Mesendoderm (in vitro differentiated cells): ENCODE measurements around the gene DMC1.

Source experiments
- DNase-seq: peaks from one replicate; pipeline ENCODE4 v3.0.0; 2013
- H2AK5ac ChIP-seq: 2 replicates; pipeline ENCODE4 v1.6.1; 2013; ENCODE audit warnings: low read length, inconsistent platforms
- H2BK120ac ChIP-seq: 2 replicates; pipeline ENCODE4 v1.6.1; 2013; ENCODE audit warnings: low read depth, mild to moderate bottlenecking, low read length, moderate library complexity, mixed read lengths
- H2BK15ac ChIP-seq: replicated peaks from 2 replicates; pipeline ENCODE4 v1.6.1; 2013; ENCODE audit warnings: low read depth, mild to moderate bottlenecking, moderate library complexity
- H2BK5ac ChIP-seq: 2 replicates; pipeline ENCODE4 v1.6.1; 2013; ENCODE audit warnings: low read length, inconsistent platforms
- H3K18ac ChIP-seq: 2 replicates; pipeline ENCODE4 v1.6.1; 2013; ENCODE audit warnings: mild to moderate bottlenecking, low read length, mixed read lengths
- H3K23ac ChIP-seq: one replicate; pipeline ENCODE4 v1.6.1; 2013; ENCODE audit warnings: low read length
- H3K27ac ChIP-seq: 2 replicates; pipeline ENCODE4 v1.5.1; 2013; ENCODE audit warnings: low read depth, mild to moderate bottlenecking, inconsistent platforms, low read length, moderate library complexity
- H3K27me3 ChIP-seq: 2 replicates; pipeline ENCODE4 v1.6.1; 2013; ENCODE audit warnings: low read length, control low read depth, mild to moderate bottlenecking, inconsistent platforms; ENCODE audit not compliant: insufficient read depth, poor library complexity
- H3K36me3 ChIP-seq: 2 replicates; pipeline ENCODE4 v1.6.1; 2013; ENCODE audit warnings: low read length, inconsistent platforms; ENCODE audit not compliant: control insufficient read depth, insufficient read depth
- H3K4ac ChIP-seq: one replicate; pipeline ENCODE4 v1.6.1; 2013; ENCODE audit warnings: low read depth, mild to moderate bottlenecking, low read length, moderate library complexity
- H3K4me1 ChIP-seq: 2 replicates; pipeline ENCODE4 v1.6.1; 2013; ENCODE audit warnings: low read depth, low read length, inconsistent platforms; ENCODE audit not compliant: control insufficient read depth
- H3K4me2 ChIP-seq: 2 replicates; pipeline ENCODE4 v1.6.1; 2013; ENCODE audit warnings: low read length
- H3K4me3 ChIP-seq: 2 replicates; pipeline ENCODE4 v1.5.1; 2013; ENCODE audit warnings: mild to moderate bottlenecking, low read length
- H3K56ac ChIP-seq: one replicate; pipeline ENCODE4 v1.6.1; 2013; ENCODE audit warnings: low read length
- H3K79me1 ChIP-seq: 2 replicates; pipeline ENCODE4 v1.6.1; 2013; ENCODE audit warnings: low read length, inconsistent platforms
- H3K79me2 ChIP-seq: 2 replicates; pipeline ENCODE4 v1.6.1; 2013; ENCODE audit warnings: mild to moderate bottlenecking, low read length; ENCODE audit not compliant: control insufficient read depth, insufficient read depth
- H3K9ac ChIP-seq: 2 replicates; pipeline ENCODE4 v1.6.1; 2013; ENCODE audit warnings: low read length, inconsistent platforms
- H4K5ac ChIP-seq: one replicate; pipeline ENCODE4 v1.6.1; 2013; ENCODE audit warnings: low read length
- H4K8ac ChIP-seq: one replicate; pipeline ENCODE4 v1.6.1; 2013; ENCODE audit warnings: low read depth, mild to moderate bottlenecking, control low read depth, low read length, moderate library complexity
- WGBS: extraction: QIAGEN DNeasy Blood & Tissue Kit; methylation state at CpG from one replicate; pipeline ENCODE4 v1.1.7; 2013; ENCODE audit warnings: low lambda C conversion rate, missing lambda C conversion rate; ENCODE audit not compliant: insufficient coverage; ENCODE audit errors: extremely low coverage; 5-methylcytosine and 5-hydroxymethylcytosine counted together

Gene DMC1

GRCh38 chr22:38613588-38613987 lies 43.6 kb upstream of the DMC1 start:
- H3K4ac ChIP-seq: no peak overlapping the region
- no peaks in the 10 kb centered on the region for H3K79me1 ChIP-seq
- H3K79me2 ChIP-seq: no peaks in the 10 kb centered on the region
- no peak overlapping the region for H4K5ac ChIP-seq
- H3K27ac ChIP-seq: no peak overlapping the region
- no CpG with 5 or more reads among the region's 4 CpGs for WGBS
- H4K8ac ChIP-seq: no peak overlapping the region
- no peak overlapping the region for H3K4me2 ChIP-seq
- no peaks in the 10 kb centered on the region for H3K36me3 ChIP-seq
- H2BK120ac ChIP-seq: no peak overlapping the region
- H3K27me3 ChIP-seq: no peaks in the 10 kb centered on the region
- no peaks in the 10 kb centered on the region for H3K4me1 ChIP-seq
- H3K9ac ChIP-seq: no peak overlapping the region
- H2AK5ac ChIP-seq: no peak overlapping the region
- H3K56ac ChIP-seq: no peak overlapping the region
- H3K4me3 ChIP-seq: no peak overlapping the region
- no peak overlapping the region for H2BK15ac ChIP-seq
- DNase-seq: no peak
- H2BK5ac ChIP-seq: no peak overlapping the region
- H3K23ac ChIP-seq: no peak overlapping the region
- no peak overlapping the region for H3K18ac ChIP-seq

- no peak overlapping the region for H4K8ac ChIP-seq
- DNase-seq: no peak
- H3K9ac ChIP-seq: no peak overlapping the region
- no peaks in the 10 kb centered on the region for H3K79me1 ChIP-seq
- H2BK120ac ChIP-seq: no peak overlapping the region
- H3K36me3 ChIP-seq: no peaks in the 10 kb centered on the region
- no peak overlapping the region for H3K56ac ChIP-seq
- no peaks in the 10 kb centered on the region for H3K79me2 ChIP-seq
- H4K5ac ChIP-seq: no peak overlapping the region
- H3K4me1 ChIP-seq: no peaks in the 10 kb centered on the region
- no peak overlapping the region for H3K4me2 ChIP-seq
- no peak overlapping the region for H3K23ac ChIP-seq
- H2AK5ac ChIP-seq: no peak overlapping the region
- H3K4me3 ChIP-seq: no peak overlapping the region
- no peak overlapping the region for H2BK5ac ChIP-seq
- no peak overlapping the region for H2BK15ac ChIP-seq
- whole genome bisulfite sequencing: no CpG with 5 or more reads among the region's 5 CpGs
- H3K18ac ChIP-seq: no peak overlapping the region
- H3K4ac ChIP-seq: no peak overlapping the region
- no peaks in the 10 kb centered on the region for H3K27me3 ChIP-seq
- H3K27ac ChIP-seq: no peak overlapping the region
Measured at GRCh38 chr22:38612217-38613006, 42.4 kb upstream of the DMC1 start.

- no peak overlapping the region for H3K56ac ChIP-seq
Measured at GRCh38 chr22:38611559-38611958, 41.6 kb upstream of the DMC1 start.

GRCh38 chr22:38610234-38610633 lies 40.3 kb upstream of the DMC1 start:
- no peak overlapping the region for H3K18ac ChIP-seq
- no peak overlapping the region for H3K9ac ChIP-seq
- no peak overlapping the region for H4K5ac ChIP-seq
- no peak overlapping the region for H3K4me2 ChIP-seq
- no peak overlapping the region for H2AK5ac ChIP-seq
- no peaks in the 10 kb centered on the region for H3K79me1 ChIP-seq
- no peak overlapping the region for H2BK120ac ChIP-seq
- H3K56ac ChIP-seq: no peak overlapping the region
- no peak overlapping the region for H3K23ac ChIP-seq
- WGBS: no CpG with 5 or more reads among the region's 5 CpGs
- no peak overlapping the region for H2BK15ac ChIP-seq
- H3K27me3 ChIP-seq: no peaks in the 10 kb centered on the region
- no peaks in the 10 kb centered on the region for H3K4me1 ChIP-seq
- no peak overlapping the region for H2BK5ac ChIP-seq
- H3K27ac ChIP-seq: no peak overlapping the region
- H3K36me3 ChIP-seq: no peaks in the 10 kb centered on the region
- H3K79me2 ChIP-seq: no peaks in the 10 kb centered on the region
- no peak overlapping the region for H3K4me3 ChIP-seq
- no peak overlapping the region for H3K4ac ChIP-seq
- no peak overlapping the region for H4K8ac ChIP-seq
- no peak for DNase-seq

More at GRCh38 chr22:38611559-38611958, 41.6 kb upstream of the DMC1 start:
- Histone ChIP-seq H3K27me3 (no peaks in the 10 kb centered on the region), H3K4ac (no peak overlapping the region), H3K79me2 (no peaks in the 10 kb centered on the region), H3K18ac (no peak overlapping the region), H2BK15ac (no peak overlapping the region), H3K4me1 (no peaks in the 10 kb centered on the region), H2AK5ac (no peak overlapping the region), H4K8ac (no peak overlapping the region), H3K4me3 (no peak overlapping the region), H2BK5ac (no peak overlapping the region), H4K5ac (no peak overlapping the region), H3K9ac (no peak overlapping the region), H3K79me1 (no peaks in the 10 kb centered on the region), H3K4me2 (no peak overlapping the region), H3K23ac (no peak overlapping the region), H2BK120ac (no peak overlapping the region), H3K36me3 (no peaks in the 10 kb centered on the region), H3K27ac (no peak overlapping the region)
- DNase-seq: no peak
- no CpG with 5 or more reads among the region's 5 CpGs for WGBS

GRCh38 chr22:38608992-38609750 lies 39.2 kb upstream of the DMC1 start:
- Histone ChIP-seq H2BK120ac (no peak overlapping the region), H4K8ac (no peak overlapping the region), H3K79me2 (no peaks in the 10 kb centered on the region), H4K5ac (no peak overlapping the region), H3K9ac (no peak overlapping the region), H3K4me3 (no peak overlapping the region), H3K27ac (no peak overlapping the region), H3K4me1 (no peaks in the 10 kb centered on the region), H2BK5ac (no peak overlapping the region), H3K18ac (no peak overlapping the region), H3K36me3 (no peaks in the 10 kb centered on the region), H3K27me3 (no peaks in the 10 kb centered on the region), H3K56ac (no peak overlapping the region), H3K23ac (no peak overlapping the region), H3K79me1 (no peaks in the 10 kb centered on the region), H3K4ac (no peak overlapping the region), H2BK15ac (no peak overlapping the region), H2AK5ac (no peak overlapping the region), H3K4me2 (no peak overlapping the region)
- WGBS: no CpG with 5 or more reads among the region's 13 CpGs
- no peak for DNase-seq
